Heart right ventricle (tissue), 16 donors: ENCODE results near the gene RPL10. TPM values are rescaled to one million over a fixed set of nuclear protein-coding genes. Genes with fewer than 3 reads are reported as not detected.
A peak's percentile ranks its signal among the peaks of the same experiment; 100 is the strongest.

Source experiments
- ATAC-seq, 8 donors: fragments of 200-7000 bp; cut with Tn5 transposase; one replicate each; pipeline ENCODE4 v1.9.1; 2020; ENCODE audit warnings: mild to moderate bottlenecking in 8 of 8, moderate library complexity in 8 of 8, moderate number of reproducible peaks in 1 of 8
- DNase-seq, 2 donors: peaks; one replicate each; pipeline ENCODE4 v3.0.0-alpha.2; 2020
- H3K27ac ChIP-seq, 10 donors: fragments of 200-600 bp; sonication (generic) in 2 of 10; one replicate each; pipeline versions ENCODE4 v1.5.0 to v1.8.0; 2020 to 2022; ENCODE audit warnings: mild to moderate bottlenecking in 3 of 10
- H3K27me3 ChIP-seq, 7 donors: fragments of 200-600 bp; one replicate each; pipeline ENCODE4 v1.8.0; 2021 to 2022; ENCODE audit warnings: mild to moderate bottlenecking in 2 of 7
- H3K36me3 ChIP-seq, 9 donors: fragments of 200-600 bp; sonication (generic) in 1 of 9; one replicate each; pipeline versions ENCODE4 v1.5.0 to v1.8.0; 2020 to 2022; ENCODE audit warnings: mild to moderate bottlenecking in 2 of 9
- H3K4me1 ChIP-seq, 9 donors: fragments of 200-600 bp; sonication (generic) in 1 of 9; one replicate each; pipeline versions ENCODE4 v1.5.0 to v1.8.0; 2020 to 2022; ENCODE audit warnings: mild to moderate bottlenecking in 4 of 9
- H3K4me3 ChIP-seq, 10 donors: fragments of 200-600 bp; sonication (generic) in 2 of 10; one replicate each; pipeline versions ENCODE4 v1.5.0 to v1.8.0; 2020 to 2022; ENCODE audit warnings: mild to moderate bottlenecking in 7 of 10, moderate library complexity in 2 of 10
- H3K9me3 ChIP-seq, 11 donors: fragments of 200-600 bp in 10 of 11; sonication (generic) in 2 of 11; one replicate each; pipeline versions ENCODE4 v1.5.0 to v1.8.0; 2013 to 2022; ENCODE audit warnings: mild to moderate bottlenecking in 2 of 11, control low read depth in 1 of 11, moderate library complexity in 1 of 11
- WGBS, 2 donors: extraction: QIAGEN DNeasy Blood & Tissue Kit; methylation state at CpG; one replicate each; pipeline ENCODE4 v1.1.7; 2013; ENCODE audit warnings: inconsistent platforms in 1 of 2; 5-methylcytosine and 5-hydroxymethylcytosine counted together
- intact Hi-C, 10 donors: fragments of 100-400 bp; cut with DNase I; formaldehyde crosslinking; loops; one replicate each; pipeline versions ENCODE4 v1.11.1 to v1.14.2; 2022
- polyA plus RNA-seq, 2 donors: library from polyadenylated mRNA; stranded (reverse); fragments of 200-250 nt; gene quantifications; one replicate each; pipeline ENCODE4 v1.2.3, GENCODE V29; 2013
- total RNA-seq, 10 donors: library from RNA; stranded (reverse); fragmentation: NEBNext Ultra II Directional in 3 of 10; extraction: Animal tissue kit (Norgen Biotek cat#: 25700) in 3 of 10; gene quantifications; one replicate each; pipeline versions ENCODE4 v1.2.1 to v1.2.4, GENCODE V29; 2021 to 2023
- TF ChIP-seq, protein P1 (sequence below), 9 donors: fragments of 200-600 bp; sonication (generic) in 2 of 9; IDR thresholded peaks; one replicate each; pipeline versions ENCODE4 v1.5.0 to v1.8.0; 2021 to 2022; ENCODE audit warnings: antibody characterized with exemption in 9 of 9, mild to moderate bottlenecking in 5 of 9, moderate library complexity in 1 of 9
- donor health status: Arrhythmogenic right ventricular cardiomyopathy.
- donor health status: ischemic (EF 13 %, LVEDD 7.1; RV severe dilation, severe dysfunction).
- donor health status: healthy with polysubstance abuse.
- donor health status: DM: no; HTN: yes; CAD: no.
- donor health status: DM: no; HTN: no; CAD: no.
- donor health status: ischemic (EF 25% LVEDD 6.9; RV normal size, moderate dysfunction).
- donor health status: ischemic (EF 25% LVEDD 5.7; RV mildly dilated, moderate dysfunction).
- donor health status: healthy.
- donor health status: DM: yes; HTN: yes; CAD: no.
- donor health status: Ischemic cardiomyopathy.
- donor health status: ischemic (EF 35%, LVEDD 5.7; RV mildly dilated, moderate dysfunction).
- donor health status: nonischemic (EF 11% LVEDD 7.7; RV severe dilation, severe dysfunction).
- donor health status: DM: yes; HTN: yes; CAD: no.
- donor health status: PGD.
- donor health status: ischemic (EF 29% LVEDD 5.4; RV normal size, mild dysfunction).
- donor health status: nonischemic (EF 23%, LVEDD 6.1; RV moderate dilation, normal function).

Gene RPL10
- total and polyA plus RNA-seq, 12 donors, result 1,543 to 7,085 (median 1,901) TPM

DNA sequence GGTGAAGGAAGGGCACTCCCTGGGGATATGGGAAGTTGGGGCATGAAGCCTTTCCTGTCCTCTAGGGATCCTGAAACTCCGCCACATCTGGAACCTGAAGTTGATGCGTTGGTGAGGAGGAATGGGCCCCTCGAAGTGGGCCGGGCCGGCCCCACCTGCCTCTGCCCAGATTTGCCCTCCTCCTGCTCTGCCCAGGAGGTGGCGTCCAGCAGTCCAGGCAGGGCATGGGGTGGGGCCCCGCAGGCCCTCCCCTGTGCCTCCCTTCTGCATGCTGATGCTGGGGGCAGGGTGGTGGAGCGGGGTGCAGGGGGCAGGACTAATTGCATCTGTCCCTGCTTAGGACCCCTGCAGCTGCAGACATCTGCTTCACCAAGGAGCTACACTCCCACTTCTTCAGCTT, 15.0 kb downstream of the RPL10 start:
- DNase-seq, result no peak
- intact Hi-C loops, result no loop called here
- Histone ChIP-seq H3K9me3 (no peaks in the 10 kb centered on the region), H3K4me1 (peaks cover 0 to 30% (median 12%) of the 10 kb centered on the region in 9 donors), H3K27me3 (no peaks in the 10 kb centered on the region), H3K4me3 (no peak overlapping the region), H3K27ac (peak overlapping the region in 7 of 10 donors; percentile 90 to 99 (median 96)), H3K36me3 (peaks cover 0 to 15% (median 0%) of the 10 kb centered on the region in 9 donors)
- 87 to 88% methylated on average over 3 to 8 of the region's 8 CpGs for WGBS, 2 donors
- no peak for ATAC-seq
- TF ChIP-seq, protein P1, sequence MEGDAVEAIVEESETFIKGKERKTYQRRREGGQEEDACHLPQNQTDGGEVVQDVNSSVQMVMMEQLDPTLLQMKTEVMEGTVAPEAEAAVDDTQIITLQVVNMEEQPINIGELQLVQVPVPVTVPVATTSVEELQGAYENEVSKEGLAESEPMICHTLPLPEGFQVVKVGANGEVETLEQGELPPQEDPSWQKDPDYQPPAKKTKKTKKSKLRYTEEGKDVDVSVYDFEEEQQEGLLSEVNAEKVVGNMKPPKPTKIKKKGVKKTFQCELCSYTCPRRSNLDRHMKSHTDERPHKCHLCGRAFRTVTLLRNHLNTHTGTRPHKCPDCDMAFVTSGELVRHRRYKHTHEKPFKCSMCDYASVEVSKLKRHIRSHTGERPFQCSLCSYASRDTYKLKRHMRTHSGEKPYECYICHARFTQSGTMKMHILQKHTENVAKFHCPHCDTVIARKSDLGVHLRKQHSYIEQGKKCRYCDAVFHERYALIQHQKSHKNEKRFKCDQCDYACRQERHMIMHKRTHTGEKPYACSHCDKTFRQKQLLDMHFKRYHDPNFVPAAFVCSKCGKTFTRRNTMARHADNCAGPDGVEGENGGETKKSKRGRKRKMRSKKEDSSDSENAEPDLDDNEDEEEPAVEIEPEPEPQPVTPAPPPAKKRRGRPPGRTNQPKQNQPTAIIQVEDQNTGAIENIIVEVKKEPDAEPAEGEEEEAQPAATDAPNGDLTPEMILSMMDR (IDR thresholded peaks at IDR 0.05), result no peak

DNA sequence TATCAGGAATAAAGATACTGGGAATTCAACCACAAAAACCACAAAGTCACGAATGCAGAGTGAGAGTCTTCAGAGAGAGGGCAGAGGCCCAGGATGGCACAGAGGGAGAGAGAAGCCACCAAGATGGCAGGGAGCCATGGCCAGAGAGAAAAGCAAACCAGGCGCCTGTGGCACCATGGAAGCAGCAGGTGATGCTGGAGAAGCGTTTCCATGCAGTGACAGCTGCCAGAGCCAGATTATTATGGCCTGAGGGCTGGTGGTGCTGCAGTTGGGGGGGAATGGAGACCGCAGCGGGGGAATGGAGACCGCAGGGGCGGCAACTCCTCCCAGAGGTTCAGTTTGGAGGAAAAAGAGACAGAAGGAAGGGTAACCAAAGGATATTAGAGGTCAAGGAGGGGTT, 19.0 kb downstream of the RPL10 start:
- Histone ChIP-seq H3K9me3 (no peaks in the 10 kb centered on the region), H3K4me1 (peaks cover 0 to 29% (median 10%) of the 10 kb centered on the region in 9 donors), H3K27ac (no peak overlapping the region), H3K27me3 (no peaks in the 10 kb centered on the region), H3K4me3 (no peak overlapping the region), H3K36me3 (peaks cover 0 to 17% (median 0%) of the 10 kb centered on the region in 9 donors)
- intact Hi-C loops, result no loop called here
- no peak for DNase-seq
- TF ChIP-seq, protein P1 (IDR thresholded peaks at IDR 0.05), result no peak
- no peak for ATAC-seq
- 78 to 83% methylated on average over 7 of the region's 7 CpGs for WGBS, 2 donors

DNA sequence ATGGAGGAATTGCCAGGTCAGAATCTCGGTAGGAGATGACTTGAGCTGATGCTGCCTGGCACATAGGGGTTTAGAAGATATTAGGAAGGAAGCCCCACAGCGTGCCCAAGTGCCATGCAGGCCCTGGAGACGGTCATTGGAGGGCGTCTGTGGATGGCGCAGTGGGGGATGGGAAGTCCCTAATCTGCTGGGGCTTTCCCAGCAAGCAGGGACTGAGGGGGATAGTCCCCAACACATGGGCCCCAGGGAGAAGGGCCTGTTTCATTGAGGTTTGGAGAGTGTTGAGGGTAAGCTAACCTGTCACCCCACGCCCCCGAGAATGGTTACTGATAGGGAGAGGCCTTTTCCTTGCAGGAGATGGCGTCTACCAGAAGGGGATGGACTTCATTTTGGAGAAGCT, 21.0 kb downstream of the RPL10 start:
- intact Hi-C loops, result no loop called here
- Histone ChIP-seq H3K36me3 (peaks cover 0 to 10% (median 0%) of the 10 kb centered on the region in 9 donors), H3K27ac (peak overlapping the region in 9 of 10 donors; percentile 14 to 86 (median 75))

DNA sequence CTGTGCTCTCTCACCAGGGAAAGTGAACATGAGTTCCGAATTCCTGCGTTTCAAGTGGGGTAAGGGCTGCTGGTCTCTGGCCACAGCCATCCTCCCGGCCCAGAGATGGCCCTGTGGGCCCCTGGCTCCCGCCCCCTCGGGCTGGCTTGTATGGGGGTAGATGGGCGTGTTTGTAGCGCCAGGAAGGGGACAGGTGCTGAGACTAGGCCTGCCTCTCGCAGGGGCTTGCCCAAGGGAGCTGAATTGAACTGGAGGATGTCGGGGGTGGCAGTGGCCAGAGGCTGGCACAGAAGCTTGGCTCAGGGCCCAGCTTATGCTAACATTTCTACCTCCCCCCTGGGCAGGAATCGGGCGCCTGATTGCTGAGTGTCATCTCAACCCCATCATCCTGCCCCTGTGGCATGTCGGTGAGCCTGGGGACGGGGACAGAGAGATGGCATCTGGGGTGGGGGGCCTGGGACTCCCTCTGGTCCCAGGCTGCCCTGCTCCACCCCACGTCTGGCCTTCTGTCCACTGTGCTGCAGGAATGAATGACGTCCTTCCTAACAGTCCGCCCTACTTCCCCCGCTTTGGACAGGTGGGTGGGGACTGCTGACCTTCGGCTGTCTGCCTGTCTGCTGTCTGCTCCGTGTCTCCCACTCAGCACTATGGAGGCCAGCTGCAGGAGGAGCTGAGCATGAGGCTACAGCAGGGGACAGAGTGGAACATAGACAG, 21.7 kb downstream of the RPL10 start:
- TF ChIP-seq, protein P1 (IDR thresholded peaks at IDR 0.05), result no peak
- Histone ChIP-seq H3K27ac (peak overlapping the region; percentile 20 to 86 (median 74)), H3K4me3 (peak overlapping the region in 7 of 10 donors; percentile 12 to 42 (median 32)), H3K36me3 (peaks cover 0 to 10% (median 0%) of the 10 kb centered on the region in 9 donors), H3K4me1 (peaks cover 0 to 22% (median 0%) of the 10 kb centered on the region in 9 donors), H3K9me3 (no peaks in the 10 kb centered on the region), H3K27me3 (no peaks in the 10 kb centered on the region)
- intact Hi-C loops, result no loop called here
- WGBS, 2 donors, result 32 to 44% methylated on average over 14 to 19 of the region's 19 CpGs
- ATAC-seq, result peak; percentile 71 to 96 (median 91)
- DNase-seq, result peak; percentile 28 to 56

More for the DNA sequence above, 21.0 kb downstream of the RPL10 start:
- TF ChIP-seq, protein P1 (IDR thresholded peaks at IDR 0.05), result no peak
- Histone ChIP-seq H3K4me1 (peaks cover 0 to 22% (median 0%) of the 10 kb centered on the region in 9 donors), H3K4me3 (no peak overlapping the region), H3K27me3 (no peaks in the 10 kb centered on the region), H3K9me3 (no peaks in the 10 kb centered on the region)
- no peak for ATAC-seq
- DNase-seq, result no peak
- 88 to 92% methylated on average over 8 of the region's 8 CpGs for WGBS, 2 donors
